HEK293 (cell line): ENCODE measurements around the gene RNF40.

Source experiments
- ATF2 ChIP-seq: fragments of 450-650 bp; formaldehyde crosslinking; IDR thresholded peaks from 2 replicates; pipeline ENCODE4 v1.5.1; 2016; ENCODE audit warnings: missing biosample characterization, missing genetic modification characterization, low read depth
- ELK4 ChIP-seq: IDR thresholded peaks from 2 replicates; pipeline ENCODE4 v1.6.1; 2011; ENCODE audit warnings: mild to moderate bottlenecking, low read depth, low read length, borderline replicate concordance
- HOXD13 ChIP-seq: sonication (generic); formaldehyde crosslinking; IDR thresholded peaks from 2 replicates; pipeline ENCODE4 v1.8.0; 2022; ENCODE audit warnings: missing genetic modification reagents, borderline replicate concordance
- IKZF3 ChIP-seq: fragments of 450-650 bp; IDR thresholded peaks from 2 replicates; pipeline ENCODE4 v1.5.0; 2018; ENCODE audit warnings: missing biosample characterization, mild to moderate bottlenecking, missing genetic modification characterization, moderate library complexity
- KLF10 ChIP-seq: fragments of 450-650 bp; IDR thresholded peaks from 2 replicates; pipeline ENCODE4 v1.5.1; 2018; ENCODE audit warnings: missing biosample characterization, mild to moderate bottlenecking, missing genetic modification characterization
- KLF16 ChIP-seq: fragments of 450-650 bp; formaldehyde crosslinking; IDR thresholded peaks from 2 replicates; pipeline ENCODE4 v1.5.1; 2017; ENCODE audit warnings: missing biosample characterization, missing genetic modification characterization
- KLF8 ChIP-seq: fragments of 450-650 bp; formaldehyde crosslinking; IDR thresholded peaks from 2 replicates; pipeline ENCODE4 v1.5.1; 2016; ENCODE audit warnings: missing biosample characterization, missing genetic modification characterization
- RBAK ChIP-seq: fragments of 450-650 bp; formaldehyde crosslinking; IDR thresholded peaks from 2 replicates; pipeline ENCODE4 v1.5.1; 2016; ENCODE audit warnings: missing biosample characterization, missing genetic modification characterization
- SP2 ChIP-seq: fragments of 450-650 bp; formaldehyde crosslinking; IDR thresholded peaks from 2 replicates; pipeline ENCODE4 v1.5.1; 2016; ENCODE audit warnings: missing biosample characterization, missing genetic modification characterization
- SP3 ChIP-seq: fragments of 450-650 bp; formaldehyde crosslinking; IDR thresholded peaks from 2 replicates; pipeline ENCODE4 v1.5.1; 2016; ENCODE audit warnings: missing biosample characterization, missing genetic modification characterization
- SP7 ChIP-seq: fragments of 450-650 bp; formaldehyde crosslinking; IDR thresholded peaks from 2 replicates; pipeline ENCODE4 v1.5.1; 2016; ENCODE audit warnings: missing biosample characterization, missing genetic modification characterization
- TRIM28 ChIP-seq: IDR thresholded peaks from 2 replicates; pipeline ENCODE4 v1.6.1; 2011; ENCODE audit warnings: low read length, control low read depth, borderline replicate concordance
- ZBTB1 ChIP-seq: fragments of 450-650 bp; formaldehyde crosslinking; IDR thresholded peaks from 2 replicates; pipeline ENCODE4 v1.5.1; 2016; ENCODE audit warnings: missing biosample characterization, missing genetic modification characterization
- ZBTB6 ChIP-seq: fragments of 450-650 bp; formaldehyde crosslinking; IDR thresholded peaks from 2 replicates; pipeline ENCODE4 v1.5.1; 2017; ENCODE audit warnings: missing biosample characterization, missing genetic modification characterization
- ZBTB7A ChIP-seq: fragments of 450-650 bp; formaldehyde crosslinking; IDR thresholded peaks from 2 replicates; pipeline ENCODE4 v1.5.1; 2016; ENCODE audit warnings: low read depth, missing biosample characterization, missing genetic modification characterization
- ZEB2 ChIP-seq: fragments of 450-650 bp; formaldehyde crosslinking; IDR thresholded peaks from 2 replicates; pipeline ENCODE4 v1.5.1; 2016; ENCODE audit warnings: missing biosample characterization, missing genetic modification characterization
- ZFP69B ChIP-seq: fragments of 450-650 bp; formaldehyde crosslinking; IDR thresholded peaks from 2 replicates; pipeline ENCODE4 v1.5.1; 2016; ENCODE audit warnings: missing biosample characterization, missing genetic modification characterization
- ZNF112 ChIP-seq: fragments of 450-650 bp; formaldehyde crosslinking; IDR thresholded peaks from 2 replicates; pipeline ENCODE4 v1.5.0; 2017; ENCODE audit warnings: missing biosample characterization, missing genetic modification characterization
- ZNF138 ChIP-seq: fragments of 450-650 bp; formaldehyde crosslinking; IDR thresholded peaks from 2 replicates; pipeline ENCODE4 v1.5.1; 2016; ENCODE audit warnings: missing biosample characterization, missing genetic modification characterization, borderline replicate concordance
- ZNF19 ChIP-seq: fragments of 450-650 bp; formaldehyde crosslinking; IDR thresholded peaks from 2 replicates; pipeline ENCODE4; 2016; ENCODE audit warnings: missing biosample characterization, missing genetic modification characterization, low read depth
- ZNF24 ChIP-seq: fragments of 450-650 bp; formaldehyde crosslinking; IDR thresholded peaks from 2 replicates; pipeline ENCODE4 v1.5.1; 2016; ENCODE audit warnings: missing biosample characterization, missing genetic modification characterization
- ZNF280C ChIP-seq: fragments of 450-650 bp; formaldehyde crosslinking; IDR thresholded peaks from 2 replicates; pipeline ENCODE4 v1.5.1; 2016; ENCODE audit warnings: missing biosample characterization, missing genetic modification characterization
- ZNF324 ChIP-seq: fragments of 450-650 bp; formaldehyde crosslinking; IDR thresholded peaks from 2 replicates; pipeline ENCODE4 v1.5.1; 2016; ENCODE audit warnings: missing biosample characterization, missing genetic modification characterization
- ZNF335 ChIP-seq: fragments of 450-650 bp; formaldehyde crosslinking; conservative IDR thresholded peaks from 2 replicates; pipeline ENCODE4 v1.5.1; 2016; ENCODE audit warnings: missing biosample characterization, missing genetic modification characterization
- ZNF513 ChIP-seq: fragments of 450-650 bp; IDR thresholded peaks from 2 replicates; pipeline ENCODE4 v1.5.1; 2018; ENCODE audit warnings: missing biosample characterization, missing genetic modification characterization
- ZNF624 ChIP-seq: fragments of 450-650 bp; formaldehyde crosslinking; IDR thresholded peaks from 2 replicates; pipeline ENCODE4 v1.5.1; 2017; ENCODE audit warnings: missing biosample characterization, missing genetic modification characterization
- ZNF629 ChIP-seq: fragments of 450-650 bp; formaldehyde crosslinking; IDR thresholded peaks from 2 replicates; pipeline ENCODE4 v1.5.1; 2017; ENCODE audit warnings: missing biosample characterization, missing genetic modification characterization
- ZNF670 ChIP-seq: fragments of 450-650 bp; formaldehyde crosslinking; IDR thresholded peaks from 2 replicates; pipeline ENCODE4 v1.5.1; 2016; ENCODE audit warnings: missing biosample characterization, missing genetic modification characterization, low read depth
- ZNF677 ChIP-seq: fragments of 450-650 bp; IDR thresholded peaks from 2 replicates; pipeline ENCODE4 v1.5.0; 2018; ENCODE audit warnings: missing biosample characterization, mild to moderate bottlenecking, missing genetic modification characterization, moderate library complexity
- ZNF704 ChIP-seq: fragments of 450-650 bp; formaldehyde crosslinking; IDR thresholded peaks from 2 replicates; pipeline ENCODE4 v1.5.1; 2016; ENCODE audit warnings: missing biosample characterization, missing genetic modification characterization
- ZNF792 ChIP-seq: fragments of 450-650 bp; formaldehyde crosslinking; IDR thresholded peaks from 2 replicates; pipeline ENCODE4 v1.5.1; 2016; ENCODE audit warnings: missing biosample characterization, missing genetic modification characterization
- ZSCAN23 ChIP-seq: fragments of 450-650 bp; formaldehyde crosslinking; IDR thresholded peaks from 2 replicates; pipeline ENCODE4 v1.5.1; 2016; ENCODE audit warnings: missing biosample characterization, missing genetic modification characterization

Gene RNF40

GRCh38 chr16:30747799-30748633 lies 14.1 kb upstream of the RNF40 start, which contains the start of gene PHKG2 (continued):
- TF ChIP-seq ZNF138 = no peak
- TF ChIP-seq ZNF629 (tag by site-specific recombination) = peak; percentile 74; the same call in 1 of the 2 replicates
- peak; percentile 96 for TF ChIP-seq SP3
- no peak for TF ChIP-seq RBAK (tag by site-specific recombination)
- no peak for TF ChIP-seq ZNF513
- TF ChIP-seq ZNF280C (tag by site-specific recombination) = no peak
- peak; percentile 55; the same call in 1 of the 2 replicates for TF ChIP-seq ZFP69B (tag by site-specific recombination)
- no peak for TF ChIP-seq ZNF677 (tag by site-specific recombination)
- TF ChIP-seq HOXD13 (CRISPR knock-in tag) = no peak
- peak; percentile 68 for TF ChIP-seq KLF8 (tag by site-specific recombination)
- TF ChIP-seq ATF2 = no peak
- no peak for TF ChIP-seq ZEB2 (tag by site-specific recombination)
- TF ChIP-seq IKZF3 (tag by site-specific recombination) = peak; percentile 93
- peak; percentile 74; the same call in 1 of the 2 replicates for TF ChIP-seq ZNF792 (tag by site-specific recombination)
- peak; percentile 81 for TF ChIP-seq SP7 (tag by site-specific recombination)
- peak; percentile 43; the same call in 1 of the 2 replicates for TF ChIP-seq ZSCAN23 (tag by site-specific recombination)
- TF ChIP-seq ZBTB1 = no peak
- TF ChIP-seq ELK4 = peak; percentile 69; the same call in 1 of the 2 replicates
- TF ChIP-seq TRIM28 = peak; percentile 31; the same call in 1 of the 2 replicates
- no peak for TF ChIP-seq ZNF624 (tag by site-specific recombination)
- no peak for TF ChIP-seq ZNF19 (tag by site-specific recombination)
- peak; percentile 5; the same call in 1 of the 2 replicates for TF ChIP-seq ZNF324 (tag by site-specific recombination)
- no peak for TF ChIP-seq ZNF670 (tag by site-specific recombination)
- TF ChIP-seq KLF16 (tag by site-specific recombination) = peak; percentile 81
- TF ChIP-seq ZNF112 (tag by site-specific recombination) = no peak
- no peak for TF ChIP-seq ZNF704 (tag by site-specific recombination)
- peak; percentile 83; the same call in 1 of the 2 replicates for TF ChIP-seq ZBTB6
- TF ChIP-seq SP2 (tag by site-specific recombination) = peak; percentile 100
- peak; percentile 95 for TF ChIP-seq ZNF335
- peak; percentile 63; the same call in 1 of the 2 replicates for TF ChIP-seq ZBTB7A
- TF ChIP-seq ZNF24 (tag by site-specific recombination) = 0 out of 2 replicates have a peak, but pooled peaks have one; percentile 53
- TF ChIP-seq KLF10 = peak; percentile 94
- TF ChIP-seq, all 188 proteins: peak for 44
